ENCODE results near the gene RAB21.
"Not testable (repeated sequence)": the region's sequence is repeated elsewhere in the genome, so short reads cannot be mapped to it uniquely, and the experiment has no call there.

Gene RAB21

GRCh38 chr12:71749666-71750065 lies 5.0 kb upstream of the RAB21 start:
- no peak for DNase-seq (ENCODE audit: low read depth)
- no peak for TF ChIP-seq CTCF (IDR thresholded peaks at IDR 0.05; ENCODE audit: insufficient read depth, low read depth, low read length, missing control alignments)
- no peak overlapping the region for H3K4me3 ChIP-seq (ENCODE audit: low read depth, low read length)

GRCh38 chr12:71752891-71753290 lies 1.8 kb upstream of the RAB21 start:
- no peak for TF ChIP-seq CTCF (IDR thresholded peaks at IDR 0.05; ENCODE audit: insufficient read depth, low read depth, low read length, missing control alignments)
- no peak overlapping the region for H3K4me3 ChIP-seq (ENCODE audit: low read depth, low read length)
- no peak for DNase-seq (ENCODE audit: low read depth)

GRCh38 chr12:71755146-71755892 lies 656 bp downstream of the RAB21 start:
- peak overlapping the region; percentile 84 for H3K4me3 ChIP-seq (ENCODE audit: low read depth, low read length)
- TF ChIP-seq CTCF (IDR thresholded peaks at IDR 0.05; ENCODE audit: insufficient read depth, low read depth, low read length, missing control alignments), result no peak
- peak; percentile 77 for DNase-seq (ENCODE audit: low read depth)

GRCh38 chr12:71756054-71756690 lies 1.5 kb downstream of the RAB21 start:
- no peak for TF ChIP-seq CTCF (IDR thresholded peaks at IDR 0.05; ENCODE audit: insufficient read depth, low read depth, low read length, missing control alignments)
- peak overlapping the region; percentile 84 for H3K4me3 ChIP-seq (ENCODE audit: low read depth, low read length)
- no peak for DNase-seq (ENCODE audit: low read depth)

- TF ChIP-seq CTCF (IDR thresholded peaks at IDR 0.05; ENCODE audit: insufficient read depth, low read depth, low read length, missing control alignments), result no peak
- H3K4me3 ChIP-seq (ENCODE audit: low read depth, low read length), result no peak overlapping the region
- DNase-seq (ENCODE audit: low read depth), result no peak
Observed at GRCh38 chr12:71759941-71760340, 5.3 kb downstream of the RAB21 start.

GRCh38 chr12:71760471-71760870 lies 5.8 kb downstream of the RAB21 start:
- DNase-seq (ENCODE audit: low read depth), result no peak
- no peak for TF ChIP-seq CTCF (IDR thresholded peaks at IDR 0.05; ENCODE audit: insufficient read depth, low read depth, low read length, missing control alignments)
- H3K4me3 ChIP-seq (ENCODE audit: low read depth, low read length), result no peak overlapping the region

GRCh38 chr12:71761354-71761753 lies 6.7 kb downstream of the RAB21 start:
- not testable (repeated sequence) for DNase-seq (ENCODE audit: low read depth); H3K4me3 ChIP-seq (ENCODE audit: low read depth, low read length)

All from GM12865 (cell line).